ENCODE results near the gene ZKSCAN1.

Gene ZKSCAN1

GRCh38 chr7:100053215-100053614 lies 37.8 kb downstream of the ZKSCAN1 start:
- POLR2A ChIA-PET = no interaction called here
- CTCF ChIA-PET = interaction anchor here (0.6 to 0.9 kb wide), 2 partner anchors 45 to 59 kb away, joined by 3 to 4 read pairs; no protein-coding TSS in a partner anchor
- DNase-seq (ENCODE audit: extremely low spot score) = peak; percentile 62
- TF ChIP-seq SUZ12 (IDR thresholded peaks at IDR 0.05) (no peak), TARDBP (IDR thresholded peaks at IDR 0.05) (no peak), BHLHE40 (IDR thresholded peaks at IDR 0.05; ENCODE audit: borderline replicate concordance) (no peak), PKNOX1 (IDR thresholded peaks at IDR 0.05) (no peak), FOXK2 (IDR thresholded peaks at IDR 0.05) (no peak), NFRKB (IDR thresholded peaks at IDR 0.05) (no peak), ELF4 (IDR thresholded peaks at IDR 0.05) (no peak), ZNF384 (IDR thresholded peaks at IDR 0.05) (no peak), L3MBTL2 (conservative IDR thresholded peaks at IDR 0.05) (no peak), CTBP1 (IDR thresholded peaks at IDR 0.05; ENCODE audit: borderline replicate concordance) (no peak)

GRCh38 chr7:100057006-100057405 lies 41.6 kb downstream of the ZKSCAN1 start:
- TF ChIP-seq BHLHE40 (IDR thresholded peaks at IDR 0.05; ENCODE audit: borderline replicate concordance) (no peak), SP1 (IDR thresholded peaks at IDR 0.05) (no peak), HDGF (IDR thresholded peaks at IDR 0.05; ENCODE audit: borderline replicate concordance) (no peak), FOXA1 (IDR thresholded peaks at IDR 0.05) (no peak), TARDBP (IDR thresholded peaks at IDR 0.05) (no peak), LEF1 (IDR thresholded peaks at IDR 0.05; ENCODE audit: borderline replicate concordance) (no peak), ARNT (IDR thresholded peaks at IDR 0.05) (no peak), ELF4 (IDR thresholded peaks at IDR 0.05) (no peak), CTBP1 (IDR thresholded peaks at IDR 0.05; ENCODE audit: borderline replicate concordance) (no peak), FOXK2 (IDR thresholded peaks at IDR 0.05) (no peak), FOXM1 (IDR thresholded peaks at IDR 0.05; ENCODE audit: borderline replicate concordance) (no peak), PKNOX1 (IDR thresholded peaks at IDR 0.05) (no peak), NFRKB (IDR thresholded peaks at IDR 0.05) (no peak), SUZ12 (IDR thresholded peaks at IDR 0.05) (no peak), ZNF384 (IDR thresholded peaks at IDR 0.05) (no peak), L3MBTL2 (conservative IDR thresholded peaks at IDR 0.05) (no peak)
- POLR2A ChIA-PET = no interaction called here
- DNase-seq (ENCODE audit: extremely low spot score) = no peak
- CTCF ChIA-PET = no interaction called here

GRCh38 chr7:100059251-100059739 lies 43.9 kb downstream of the ZKSCAN1 start:
- POLR2A ChIA-PET = interaction anchor here (2.1 kb wide), 1 partner anchor 9 kb away, joined by 6 read pairs; no protein-coding TSS in a partner anchor
- no peak for DNase-seq (ENCODE audit: extremely low spot score)
- TF ChIP-seq SUZ12 (IDR thresholded peaks at IDR 0.05) (no peak), CTBP1 (IDR thresholded peaks at IDR 0.05; ENCODE audit: borderline replicate concordance) (no peak), TARDBP (IDR thresholded peaks at IDR 0.05) (no peak), FOXK2 (IDR thresholded peaks at IDR 0.05) (no peak), FOXA1 (IDR thresholded peaks at IDR 0.05) (no peak), ARNT (IDR thresholded peaks at IDR 0.05) (no peak), SP1 (IDR thresholded peaks at IDR 0.05) (no peak), NFRKB (IDR thresholded peaks at IDR 0.05) (no peak), LEF1 (IDR thresholded peaks at IDR 0.05; ENCODE audit: borderline replicate concordance) (no peak), BHLHE40 (IDR thresholded peaks at IDR 0.05; ENCODE audit: borderline replicate concordance) (no peak), FOXM1 (IDR thresholded peaks at IDR 0.05; ENCODE audit: borderline replicate concordance) (no peak), HDGF (IDR thresholded peaks at IDR 0.05; ENCODE audit: borderline replicate concordance) (no peak), PKNOX1 (IDR thresholded peaks at IDR 0.05) (no peak), ELF4 (IDR thresholded peaks at IDR 0.05) (no peak), ZNF384 (IDR thresholded peaks at IDR 0.05) (no peak), L3MBTL2 (conservative IDR thresholded peaks at IDR 0.05) (no peak)
- CTCF ChIA-PET = interaction anchor here (0.6 kb wide), 2 partner anchors 75 to 80 kb away, joined by 3 read pairs; no protein-coding TSS in a partner anchor

GRCh38 chr7:100061518-100062193 lies 46.3 kb downstream of the ZKSCAN1 start:
- CTCF ChIA-PET = no interaction called here
- no peak for DNase-seq (ENCODE audit: extremely low spot score)
- TF ChIP-seq L3MBTL2 (conservative IDR thresholded peaks at IDR 0.05) (no peak), CTBP1 (IDR thresholded peaks at IDR 0.05; ENCODE audit: borderline replicate concordance) (no peak), FOXK2 (IDR thresholded peaks at IDR 0.05) (no peak)
- POLR2A ChIA-PET = no interaction called here

- CTCF ChIA-PET = interaction anchor here (0.6 kb wide), 1 partner anchor 86 kb away, joined by 11 read pairs; no protein-coding TSS in a partner anchor
- DNase-seq (ENCODE audit: extremely low spot score) = no peak
- POLR2A ChIA-PET = interaction anchor here (0.8 to 2.3 kb wide), 4 partner anchors 14 to 63 kb away, joined by 3 to 6 read pairs (median 4); partner anchors contain the start of genes AP4M1, MBLAC1, MCM7 and ZKSCAN1
Measured at GRCh38 chr7:100063376-100063775, 48.0 kb downstream of the ZKSCAN1 start.

More at GRCh38 chr7:100063376-100063775, 48.0 kb downstream of the ZKSCAN1 start:
- TF ChIP-seq SUZ12 (IDR thresholded peaks at IDR 0.05) = no peak
- TF ChIP-seq ELF4 (IDR thresholded peaks at IDR 0.05) = no peak
- TF ChIP-seq TARDBP (IDR thresholded peaks at IDR 0.05) = no peak
- TF ChIP-seq LEF1 (IDR thresholded peaks at IDR 0.05; ENCODE audit: borderline replicate concordance) = no peak
- TF ChIP-seq CTBP1 (IDR thresholded peaks at IDR 0.05; ENCODE audit: borderline replicate concordance) = no peak
- no peak for TF ChIP-seq ZNF384 (IDR thresholded peaks at IDR 0.05)
- no peak for TF ChIP-seq FOXK2 (IDR thresholded peaks at IDR 0.05)
- TF ChIP-seq FOXM1 (IDR thresholded peaks at IDR 0.05; ENCODE audit: borderline replicate concordance) = no peak
- no peak for TF ChIP-seq PKNOX1 (IDR thresholded peaks at IDR 0.05)
- no peak for TF ChIP-seq HDGF (IDR thresholded peaks at IDR 0.05; ENCODE audit: borderline replicate concordance)
- no peak for TF ChIP-seq FOXA1 (IDR thresholded peaks at IDR 0.05)
- TF ChIP-seq L3MBTL2 (conservative IDR thresholded peaks at IDR 0.05) = no peak
- TF ChIP-seq ARNT (IDR thresholded peaks at IDR 0.05) = no peak
- no peak for TF ChIP-seq NFRKB (IDR thresholded peaks at IDR 0.05)
- TF ChIP-seq SP1 (IDR thresholded peaks at IDR 0.05) = no peak
- no peak for TF ChIP-seq BHLHE40 (IDR thresholded peaks at IDR 0.05; ENCODE audit: borderline replicate concordance)
